Measurements from ENCODE around the gene TTC28. TPM values are rescaled to one million over a fixed set of nuclear protein-coding genes. Genes with fewer than 3 reads are reported as not detected.

TTC28 gene
- total RNA-seq, 1 donor from 2014 or later, result 13.5 TPM

DNA sequence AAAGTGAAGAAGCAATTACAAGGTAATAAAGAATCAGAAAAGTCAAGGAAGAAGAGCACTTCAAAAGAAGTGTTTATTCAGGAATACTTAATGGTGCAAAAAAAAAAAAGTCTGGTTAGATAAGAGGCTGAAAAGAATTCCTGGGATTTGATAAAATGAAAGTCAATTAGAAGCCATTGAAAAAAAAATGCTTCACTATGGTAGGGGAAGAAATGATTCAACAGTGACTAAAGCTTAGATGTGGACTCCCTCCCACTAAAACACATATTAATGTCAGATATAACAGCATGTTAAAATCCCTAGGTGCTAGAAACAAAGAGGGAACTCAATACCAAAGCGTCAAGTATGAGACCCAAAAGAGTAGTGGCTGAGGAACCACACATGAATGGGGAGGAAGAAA is 425.2 kb downstream of the TTC28 start:
- DNase-seq (ENCODE audit: low read depth), result no peak
- TF ChIP-seq, protein P1, sequence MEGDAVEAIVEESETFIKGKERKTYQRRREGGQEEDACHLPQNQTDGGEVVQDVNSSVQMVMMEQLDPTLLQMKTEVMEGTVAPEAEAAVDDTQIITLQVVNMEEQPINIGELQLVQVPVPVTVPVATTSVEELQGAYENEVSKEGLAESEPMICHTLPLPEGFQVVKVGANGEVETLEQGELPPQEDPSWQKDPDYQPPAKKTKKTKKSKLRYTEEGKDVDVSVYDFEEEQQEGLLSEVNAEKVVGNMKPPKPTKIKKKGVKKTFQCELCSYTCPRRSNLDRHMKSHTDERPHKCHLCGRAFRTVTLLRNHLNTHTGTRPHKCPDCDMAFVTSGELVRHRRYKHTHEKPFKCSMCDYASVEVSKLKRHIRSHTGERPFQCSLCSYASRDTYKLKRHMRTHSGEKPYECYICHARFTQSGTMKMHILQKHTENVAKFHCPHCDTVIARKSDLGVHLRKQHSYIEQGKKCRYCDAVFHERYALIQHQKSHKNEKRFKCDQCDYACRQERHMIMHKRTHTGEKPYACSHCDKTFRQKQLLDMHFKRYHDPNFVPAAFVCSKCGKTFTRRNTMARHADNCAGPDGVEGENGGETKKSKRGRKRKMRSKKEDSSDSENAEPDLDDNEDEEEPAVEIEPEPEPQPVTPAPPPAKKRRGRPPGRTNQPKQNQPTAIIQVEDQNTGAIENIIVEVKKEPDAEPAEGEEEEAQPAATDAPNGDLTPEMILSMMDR (IDR thresholded peaks at IDR 0.05; ENCODE audit: insufficient read depth, low read length, poor library complexity, severe bottlenecking), result no peak
- Histone ChIP-seq H3K4me3 (ENCODE audit: low read depth, low read length) (no peak overlapping the region), H3K27me3 (ENCODE audit: control insufficient read depth, insufficient read depth, low read length) (no peaks in the 10 kb centered on the region), H3K36me3 (ENCODE audit: control insufficient read depth, insufficient read depth, low read length) (no peaks in the 10 kb centered on the region)

DNA sequence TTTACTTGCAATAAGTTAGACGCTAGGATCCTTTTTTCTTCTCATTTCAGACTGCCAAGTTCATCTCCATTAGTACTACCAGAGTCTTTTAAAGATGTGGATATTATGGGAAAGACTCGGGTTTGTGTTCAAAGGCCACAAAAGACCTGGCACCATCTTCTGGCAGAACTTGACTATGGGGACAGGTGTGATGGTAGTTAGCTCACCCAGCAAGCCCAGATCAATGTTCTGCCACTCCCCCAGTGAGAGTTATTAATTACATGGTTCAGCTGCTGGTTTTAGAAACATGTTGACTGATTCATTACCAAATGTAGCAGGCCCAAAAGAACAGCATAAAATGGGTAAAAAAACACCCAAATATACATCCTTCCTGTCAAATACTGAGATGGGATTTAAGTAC is 427.1 kb downstream of the TTC28 start:
- TF ChIP-seq, protein P1 (IDR thresholded peaks at IDR 0.05; ENCODE audit: insufficient read depth, low read length, poor library complexity, severe bottlenecking), result no peak
- no peak for DNase-seq (ENCODE audit: low read depth)
- H3K4me3 ChIP-seq (ENCODE audit: low read depth, low read length), result no peak overlapping the region
- H3K36me3 ChIP-seq (ENCODE audit: control insufficient read depth, insufficient read depth, low read length), result no peaks in the 10 kb centered on the region
- H3K27me3 ChIP-seq (ENCODE audit: control insufficient read depth, insufficient read depth, low read length), result no peaks in the 10 kb centered on the region

DNA sequence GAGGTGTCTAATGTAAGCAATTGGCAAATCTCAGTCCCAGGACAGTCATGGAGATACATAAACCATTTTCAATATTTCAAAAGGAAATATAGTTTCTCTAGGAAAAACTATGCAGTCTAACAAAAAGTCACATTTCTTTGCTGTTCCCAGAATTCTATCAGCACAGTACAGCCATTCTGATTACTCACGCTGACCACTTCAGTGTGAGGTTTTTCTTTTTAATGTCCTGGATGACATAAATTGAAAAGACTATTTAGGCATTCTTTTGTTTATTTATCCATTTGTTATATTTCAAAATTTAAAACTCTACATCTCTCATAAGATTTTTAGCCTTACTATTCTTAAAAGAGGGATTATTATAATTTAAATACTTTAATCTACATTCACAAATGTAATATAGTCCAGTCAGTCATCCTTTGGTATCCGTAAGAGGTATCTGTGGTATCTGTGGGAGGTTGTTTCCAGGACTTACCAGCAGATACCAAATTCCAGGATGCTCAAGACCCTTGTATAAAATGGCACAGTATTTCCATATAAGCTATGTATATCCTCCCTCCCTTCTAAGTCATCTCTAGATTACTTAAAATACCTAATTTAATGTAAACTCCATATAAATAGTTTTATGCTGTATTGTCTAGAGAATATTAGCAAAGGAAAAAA is 429.5 kb downstream of the TTC28 start:
- Histone ChIP-seq H3K36me3 (ENCODE audit: control insufficient read depth, insufficient read depth, low read length) (no peaks in the 10 kb centered on the region), H3K27me3 (ENCODE audit: control insufficient read depth, insufficient read depth, low read length) (no peaks in the 10 kb centered on the region), H3K4me3 (ENCODE audit: low read depth, low read length) (no peak overlapping the region)
- no peak for DNase-seq (ENCODE audit: low read depth)
- TF ChIP-seq, protein P1 (IDR thresholded peaks at IDR 0.05; ENCODE audit: insufficient read depth, low read length, poor library complexity, severe bottlenecking), result no peak

DNA sequence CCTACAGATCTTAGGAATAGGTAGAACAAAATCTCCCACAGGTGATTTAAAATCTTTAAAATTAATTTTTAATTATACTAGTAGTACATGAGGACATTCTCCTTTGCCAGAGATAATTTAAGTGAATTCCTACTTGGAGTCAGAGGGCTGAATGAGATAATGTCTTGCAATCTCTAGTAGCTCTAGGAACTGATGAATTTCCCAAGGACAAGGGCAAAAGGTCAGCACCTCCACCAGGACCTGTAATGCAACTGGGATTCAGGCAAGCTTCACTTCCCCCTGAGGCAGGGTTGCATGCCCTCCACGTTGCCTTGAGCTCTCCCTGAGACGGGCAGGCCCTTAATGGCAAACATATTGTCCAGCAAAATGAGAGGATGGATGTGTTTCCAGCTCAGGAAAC is 430.2 kb downstream of the TTC28 start:
- Histone ChIP-seq H3K4me3 (ENCODE audit: low read depth, low read length) (no peak overlapping the region), H3K27me3 (ENCODE audit: control insufficient read depth, insufficient read depth, low read length) (no peaks in the 10 kb centered on the region), H3K36me3 (ENCODE audit: control insufficient read depth, insufficient read depth, low read length) (no peaks in the 10 kb centered on the region)
- TF ChIP-seq, protein P1 (IDR thresholded peaks at IDR 0.05; ENCODE audit: insufficient read depth, low read length, poor library complexity, severe bottlenecking), result no peak
- no peak for DNase-seq (ENCODE audit: low read depth)

DNA sequence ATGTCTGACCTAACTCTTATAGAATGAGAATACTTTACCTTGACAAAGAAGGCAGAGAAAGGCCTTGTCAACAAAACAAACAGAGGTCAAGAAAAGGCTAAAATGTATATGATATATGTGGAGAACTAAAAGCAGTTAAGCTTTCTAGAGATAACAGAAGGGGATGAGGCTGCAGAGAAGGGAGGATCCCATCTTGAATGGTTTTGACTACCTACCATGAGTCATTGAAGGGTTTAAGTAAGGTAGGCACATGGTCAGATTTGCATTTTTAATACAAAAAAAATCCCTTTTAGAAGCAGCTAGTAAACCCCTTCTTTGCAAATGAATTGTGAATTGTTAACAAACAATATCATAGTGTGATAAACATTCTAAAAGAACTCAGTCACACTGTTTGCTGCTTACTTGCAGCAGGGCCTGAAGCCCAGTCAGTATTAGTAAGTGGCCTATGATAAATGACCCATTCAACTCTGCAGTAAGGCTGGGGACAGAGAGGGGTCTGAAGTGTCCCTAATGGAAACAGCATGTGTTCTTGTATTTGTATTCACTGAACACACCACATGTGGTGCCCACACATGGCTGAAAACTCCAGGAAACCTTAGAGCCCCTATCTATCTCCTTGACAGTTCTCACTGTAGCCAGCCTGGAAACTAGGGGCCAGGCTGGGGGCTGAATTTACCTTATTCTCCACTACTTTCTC is 431.8 kb downstream of the TTC28 start:
- TF ChIP-seq, protein P1 (IDR thresholded peaks at IDR 0.05; ENCODE audit: insufficient read depth, low read length, poor library complexity, severe bottlenecking), result no peak
- Histone ChIP-seq H3K4me3 (ENCODE audit: low read depth, low read length) (no peak overlapping the region), H3K36me3 (ENCODE audit: control insufficient read depth, insufficient read depth, low read length) (no peaks in the 10 kb centered on the region), H3K27me3 (ENCODE audit: control insufficient read depth, insufficient read depth, low read length) (no peaks in the 10 kb centered on the region)
- DNase-seq (ENCODE audit: low read depth), result no peak
